ENCODE data around the gene PHACTR2.

PHACTR2 gene

DNA sequence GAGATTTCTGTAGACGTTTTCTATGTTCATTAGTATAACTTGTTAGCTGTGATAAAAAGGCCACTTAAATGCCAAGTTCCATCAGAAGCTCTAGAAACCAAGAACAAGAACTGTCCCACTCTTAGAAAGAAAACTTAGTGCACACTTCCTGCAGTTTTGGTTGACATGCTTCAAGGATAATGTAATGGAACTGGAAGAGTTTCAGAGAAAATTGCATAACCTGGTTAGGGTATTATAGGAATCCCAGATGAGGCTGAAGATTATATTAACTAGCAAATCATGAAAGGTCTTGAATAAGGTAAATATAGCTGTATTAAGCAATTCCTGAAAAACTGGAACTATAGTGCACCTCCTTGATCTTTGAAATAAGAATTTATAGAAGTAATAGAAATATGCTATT is 1.8 kb upstream of the PHACTR2 start:
- TF ChIP-seq, protein P1, sequence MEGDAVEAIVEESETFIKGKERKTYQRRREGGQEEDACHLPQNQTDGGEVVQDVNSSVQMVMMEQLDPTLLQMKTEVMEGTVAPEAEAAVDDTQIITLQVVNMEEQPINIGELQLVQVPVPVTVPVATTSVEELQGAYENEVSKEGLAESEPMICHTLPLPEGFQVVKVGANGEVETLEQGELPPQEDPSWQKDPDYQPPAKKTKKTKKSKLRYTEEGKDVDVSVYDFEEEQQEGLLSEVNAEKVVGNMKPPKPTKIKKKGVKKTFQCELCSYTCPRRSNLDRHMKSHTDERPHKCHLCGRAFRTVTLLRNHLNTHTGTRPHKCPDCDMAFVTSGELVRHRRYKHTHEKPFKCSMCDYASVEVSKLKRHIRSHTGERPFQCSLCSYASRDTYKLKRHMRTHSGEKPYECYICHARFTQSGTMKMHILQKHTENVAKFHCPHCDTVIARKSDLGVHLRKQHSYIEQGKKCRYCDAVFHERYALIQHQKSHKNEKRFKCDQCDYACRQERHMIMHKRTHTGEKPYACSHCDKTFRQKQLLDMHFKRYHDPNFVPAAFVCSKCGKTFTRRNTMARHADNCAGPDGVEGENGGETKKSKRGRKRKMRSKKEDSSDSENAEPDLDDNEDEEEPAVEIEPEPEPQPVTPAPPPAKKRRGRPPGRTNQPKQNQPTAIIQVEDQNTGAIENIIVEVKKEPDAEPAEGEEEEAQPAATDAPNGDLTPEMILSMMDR (IDR thresholded peaks at IDR 0.05; ENCODE audit: extremely low read depth, insufficient read depth, missing control alignments), result no peak
- no peak for DNase-seq (ENCODE audit: low spot score)
- in situ Hi-C loops (cut with MboI; ENCODE audit: low pct_unique_long_range_greater_than_20kb, low sequenced_read_pairs, unreplicated experiment), result no loop called here

- TF ChIP-seq, protein P1 (IDR thresholded peaks at IDR 0.05; ENCODE audit: extremely low read depth, insufficient read depth, missing control alignments), result no peak
- in situ Hi-C loops (cut with MboI; ENCODE audit: low pct_unique_long_range_greater_than_20kb, low sequenced_read_pairs, unreplicated experiment), result no loop called here
- no peak for DNase-seq (ENCODE audit: low spot score)
Measured at GRCh38 chr6:143676437-143677045, 1.2 kb upstream of the PHACTR2 start.

DNA sequence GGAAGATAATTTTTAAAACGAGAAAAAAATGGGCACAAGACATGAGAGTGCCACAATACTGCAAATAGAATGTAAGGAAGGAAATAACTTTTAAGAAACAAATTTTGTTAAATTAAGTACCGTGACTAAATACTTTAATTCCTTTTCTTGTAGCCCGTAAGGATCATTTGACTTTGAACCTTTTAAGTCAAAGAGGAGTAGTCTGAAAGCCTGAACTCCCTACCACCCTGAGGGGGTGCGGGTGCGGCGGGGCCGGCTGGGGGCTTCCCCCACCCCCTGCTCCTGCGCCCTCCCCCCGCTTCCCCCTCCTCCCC is 231 bp upstream of the PHACTR2 start:
- in situ Hi-C loops (cut with MboI; ENCODE audit: low pct_unique_long_range_greater_than_20kb, low sequenced_read_pairs, unreplicated experiment), result no loop called here
- DNase-seq (ENCODE audit: low spot score), result no peak
- TF ChIP-seq, protein P1 (IDR thresholded peaks at IDR 0.05; ENCODE audit: extremely low read depth, insufficient read depth, missing control alignments), result no peak

DNA sequence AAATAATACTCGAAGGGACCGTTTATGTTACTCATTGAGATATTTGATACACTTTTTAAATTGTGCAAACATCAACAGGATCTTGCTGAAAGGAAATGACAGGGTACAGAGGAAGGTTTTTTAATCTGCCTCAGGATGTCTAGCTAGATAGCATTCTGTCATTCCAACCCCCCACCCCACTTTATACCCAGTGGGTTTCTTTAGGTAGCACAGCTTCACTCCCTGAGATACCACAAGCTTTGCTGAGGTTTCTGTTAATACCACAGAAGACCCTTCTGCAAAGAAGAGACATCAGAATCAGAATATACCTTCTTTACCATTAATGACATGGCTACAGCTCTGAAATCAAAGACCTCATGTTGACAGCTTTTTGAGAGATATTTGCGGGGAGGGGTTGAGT is 1.3 kb downstream of the PHACTR2 start:
- DNase-seq (ENCODE audit: low spot score), result no peak
- TF ChIP-seq, protein P1 (IDR thresholded peaks at IDR 0.05; ENCODE audit: extremely low read depth, insufficient read depth, missing control alignments), result no peak
- in situ Hi-C loops (cut with MboI; ENCODE audit: low pct_unique_long_range_greater_than_20kb, low sequenced_read_pairs, unreplicated experiment), result no loop called here

DNA sequence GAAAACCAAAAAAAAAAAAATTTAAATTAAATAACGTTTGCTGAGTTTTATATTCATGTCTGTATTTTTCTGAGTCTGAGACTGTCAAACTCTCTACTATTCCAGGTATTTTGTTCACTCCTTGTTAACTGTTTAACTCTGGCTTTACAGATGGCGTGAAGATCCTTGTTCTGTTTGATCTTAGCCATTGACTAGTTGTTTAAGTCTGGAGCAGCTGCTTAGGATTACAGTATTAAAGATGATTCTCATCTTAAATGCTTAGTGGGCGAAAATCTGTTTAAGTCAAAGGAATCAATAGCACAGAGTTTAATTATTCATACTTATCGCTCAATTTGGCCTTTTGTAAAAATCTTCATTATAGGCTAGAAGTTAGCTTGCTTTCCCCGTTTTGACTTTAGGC is 2.4 kb downstream of the PHACTR2 start:
- DNase-seq (ENCODE audit: low spot score), result no peak
- TF ChIP-seq, protein P1 (IDR thresholded peaks at IDR 0.05; ENCODE audit: extremely low read depth, insufficient read depth, missing control alignments), result no peak
- in situ Hi-C loops (cut with MboI; ENCODE audit: low pct_unique_long_range_greater_than_20kb, low sequenced_read_pairs, unreplicated experiment), result no loop called here

GRCh38 chr6:143682805-143683204 is 5.0 kb downstream of the PHACTR2 start:
- TF ChIP-seq, protein P1 (IDR thresholded peaks at IDR 0.05; ENCODE audit: extremely low read depth, insufficient read depth, missing control alignments), result no peak
- DNase-seq (ENCODE audit: low spot score), result no peak
- in situ Hi-C loops (cut with MboI; ENCODE audit: low pct_unique_long_range_greater_than_20kb, low sequenced_read_pairs, unreplicated experiment), result no loop called here

GRCh38 chr6:143684486-143684885 is 6.7 kb downstream of the PHACTR2 start:
- in situ Hi-C loops (cut with MboI; ENCODE audit: low pct_unique_long_range_greater_than_20kb, low sequenced_read_pairs, unreplicated experiment), result no loop called here
- DNase-seq (ENCODE audit: low spot score), result no peak
- TF ChIP-seq, protein P1 (IDR thresholded peaks at IDR 0.05; ENCODE audit: extremely low read depth, insufficient read depth, missing control alignments), result no peak

Measured in GM13977 (cell line).